GM06990 (cell line): Measurements from ENCODE around the gene XCR1.

Source experiments
- DNase-seq: peaks from one replicate; pipeline ENCODE4 v3.0.0-alpha.2; 2011; ENCODE audit not compliant: insufficient read length; ENCODE audit errors: extremely low read depth
- H3K27me3 ChIP-seq: replicated peaks from 2 replicates; pipeline ENCODE4 v1.6.0; 2011; ENCODE audit warnings: low read length; ENCODE audit not compliant: control insufficient read depth, insufficient read depth
- H3K36me3 ChIP-seq: 2 replicates; pipeline ENCODE4 v1.5.1; 2011; ENCODE audit warnings: low read length; ENCODE audit not compliant: control insufficient read depth, insufficient read depth
- H3K4me3 ChIP-seq: replicated peaks from 2 replicates; pipeline ENCODE4 v1.5.1; 2011; ENCODE audit warnings: low read depth, mild to moderate bottlenecking, control low read depth, low read length
- CTCF ChIP-seq: IDR thresholded peaks from 2 replicates; pipeline ENCODE4 v1.5.1; 2011; ENCODE audit warnings: low read length, control low read depth, mild to moderate bottlenecking, inconsistent platforms; ENCODE audit not compliant: insufficient read depth, poor library complexity, severe bottlenecking

XCR1 gene

DNA sequence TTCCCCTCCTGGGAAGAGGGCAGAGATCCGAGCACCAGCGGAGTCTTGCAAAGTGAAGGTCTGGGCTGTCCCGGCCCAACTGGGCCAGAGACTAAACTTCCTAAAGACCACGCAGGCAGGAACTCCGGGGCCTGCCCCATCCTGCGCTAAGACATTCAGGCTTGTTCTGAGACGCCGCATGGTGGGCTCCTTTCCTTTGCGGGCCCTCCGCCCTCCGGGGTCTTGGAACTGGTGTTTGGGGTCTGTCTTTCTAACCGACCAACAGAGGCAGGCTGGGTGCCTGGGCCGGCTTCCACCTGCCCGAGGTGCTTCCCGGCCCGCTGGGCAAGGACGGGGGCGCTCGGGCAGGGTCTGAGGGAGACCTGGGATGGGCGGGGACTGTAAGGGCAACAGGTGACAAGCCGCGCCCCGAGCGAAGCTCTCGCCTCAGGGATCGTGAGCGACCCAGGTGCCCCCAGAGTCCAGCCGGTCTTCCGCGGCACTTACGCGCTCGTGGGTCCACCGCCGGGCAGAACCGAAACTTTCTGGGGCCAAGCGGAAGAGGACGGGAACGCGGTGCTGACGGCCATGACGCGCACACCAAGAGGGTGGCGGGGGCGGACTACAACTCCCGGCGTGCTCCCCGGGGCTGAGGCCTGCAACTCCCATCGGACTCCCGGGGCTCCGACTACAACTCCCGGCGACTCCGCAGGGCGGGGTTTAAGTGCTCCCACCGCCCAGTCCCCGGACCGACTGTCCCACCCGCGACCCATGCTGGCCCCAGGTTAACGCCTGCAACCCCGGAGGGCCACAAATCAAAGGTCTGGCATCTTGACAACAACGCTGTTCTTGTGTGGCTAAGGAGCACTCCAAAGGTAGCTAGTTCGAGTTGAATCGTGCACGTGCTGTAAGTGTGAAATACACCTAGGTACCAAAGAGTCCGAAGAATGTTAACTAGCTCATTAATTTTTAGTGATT lies 31.8 kb downstream of the XCR1 start, which contains the start of gene FYCO1:
FYCO1 (minus strand) TSS at position 589 of the 957 bp plus-strand sequence. CDS start 10,914 bp downstream, outside the sequence.
- Histone ChIP-seq H3K27me3 (no peaks in the 10 kb centered on the region), H3K36me3 (no peaks in the 10 kb centered on the region), H3K4me3 (peak within 1 kb of the TSS; percentile 74)
- peak; percentile 90 for DNase-seq
- no peak for TF ChIP-seq CTCF

DNA sequence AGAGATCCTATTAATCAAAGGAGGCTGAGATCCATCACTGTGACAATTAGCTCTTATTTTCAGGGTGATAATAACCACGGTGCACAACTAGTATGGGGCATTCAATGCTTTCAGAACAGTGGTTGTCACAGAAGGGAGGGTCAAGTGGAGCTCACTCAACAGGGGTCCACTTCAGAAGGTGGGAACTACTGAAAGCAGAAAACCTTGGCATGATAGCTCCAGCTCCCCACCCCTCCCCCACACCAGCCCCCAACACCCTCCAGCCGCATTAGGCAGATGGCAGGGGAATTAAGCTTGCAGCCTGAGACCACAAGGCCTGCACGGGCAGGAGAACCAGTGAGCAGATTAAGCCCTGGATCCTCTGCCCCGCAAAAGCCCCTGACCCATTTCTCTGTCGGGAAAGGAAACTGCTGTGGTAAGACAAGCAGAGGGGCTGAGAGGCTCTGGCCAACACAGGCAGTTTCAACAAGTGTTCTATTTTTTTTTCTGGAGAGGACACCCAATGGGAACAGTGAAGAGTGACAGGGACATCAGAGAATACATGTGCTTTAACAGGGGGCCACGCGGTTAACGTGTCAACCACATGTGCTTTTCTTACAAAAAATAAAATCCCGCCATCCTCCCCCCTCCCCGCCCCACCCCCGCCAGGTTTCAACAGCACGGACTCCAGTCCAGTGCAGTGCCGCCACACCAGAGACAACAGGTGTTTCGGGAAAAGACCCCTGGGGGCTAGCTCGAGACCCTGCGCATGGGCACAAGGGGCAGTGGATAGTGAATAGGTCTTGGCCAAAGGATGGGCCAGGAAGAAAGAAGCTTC lies 32.7 kb downstream of the XCR1 start:
- peak; percentile 38 for DNase-seq
- Histone ChIP-seq H3K27me3 (no peaks in the 10 kb centered on the region), H3K4me3 (peak overlapping the region; percentile 74), H3K36me3 (no peaks in the 10 kb centered on the region)
- no peak for TF ChIP-seq CTCF

DNA sequence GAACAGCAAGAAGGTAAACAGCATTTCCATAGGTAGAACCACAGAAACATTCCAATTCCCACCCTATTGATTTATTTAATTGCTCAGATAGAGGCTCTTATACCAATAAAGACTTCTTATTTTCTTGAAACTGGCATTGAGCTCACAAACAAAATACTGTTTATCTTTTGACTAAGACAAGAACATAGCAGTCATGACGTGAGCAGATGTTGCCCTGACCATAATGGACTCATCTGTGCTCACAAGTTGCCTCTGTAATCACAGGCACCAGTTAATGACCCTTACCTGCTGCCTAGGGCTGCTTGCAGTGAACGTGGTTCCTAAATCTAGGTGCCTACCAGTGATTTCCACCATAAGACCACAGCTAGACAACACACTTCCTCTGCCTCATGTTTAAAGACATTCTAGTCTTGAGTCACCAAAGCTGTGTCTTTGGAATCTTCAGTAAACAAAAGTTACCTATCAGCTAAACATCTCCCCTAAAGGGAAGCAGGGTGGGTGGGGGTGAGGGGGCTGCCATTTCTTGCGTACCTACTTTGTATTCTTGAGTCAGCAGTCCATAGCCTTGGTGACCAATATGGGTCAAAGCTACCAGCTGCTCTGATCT lies 33.8 kb downstream of the XCR1 start:
- no peak for DNase-seq
- H3K4me3 ChIP-seq, result no peak overlapping the region
- H3K36me3 ChIP-seq, result no peaks in the 10 kb centered on the region
- no peaks in the 10 kb centered on the region for H3K27me3 ChIP-seq
- TF ChIP-seq CTCF, result no peak

- no peak for DNase-seq
- Histone ChIP-seq H3K27me3 (no peaks in the 10 kb centered on the region), H3K4me3 (no peak overlapping the region), H3K36me3 (no peaks in the 10 kb centered on the region)
- no peak for TF ChIP-seq CTCF
Observed at GRCh38 chr3:45992821-45993221, 34.5 kb downstream of the XCR1 start.

DNA sequence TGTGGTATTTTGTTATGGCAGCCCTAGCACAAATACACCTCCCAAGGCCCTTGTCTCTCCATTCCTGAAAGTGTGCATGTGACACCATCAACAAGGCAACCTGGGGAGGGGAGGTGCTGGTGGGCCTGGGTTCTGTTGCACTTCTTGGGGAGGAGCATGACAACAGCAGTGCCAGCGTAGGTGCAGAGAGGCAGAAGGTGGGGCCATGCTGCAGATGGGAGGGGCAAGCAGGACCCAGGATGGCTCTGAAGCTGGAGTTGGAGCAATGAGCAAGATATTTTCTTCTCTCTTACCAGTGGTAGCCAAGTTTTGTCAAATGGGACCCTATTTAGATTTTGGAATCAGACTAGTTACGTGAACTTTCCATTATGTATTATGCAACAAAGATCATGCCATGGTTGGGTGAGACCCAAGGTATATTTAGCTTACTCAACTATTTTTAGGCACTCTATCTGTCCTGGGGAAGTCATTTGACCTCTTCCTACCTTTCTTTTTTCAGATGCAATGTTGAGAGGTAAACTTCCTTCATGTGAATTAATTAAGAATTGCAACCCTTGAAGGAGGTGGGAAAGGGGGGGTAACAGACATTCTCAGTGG lies 35.1 kb downstream of the XCR1 start:
- no peak for TF ChIP-seq CTCF
- Histone ChIP-seq H3K27me3 (no peaks in the 10 kb centered on the region), H3K4me3 (no peak overlapping the region), H3K36me3 (no peaks in the 10 kb centered on the region)
- no peak for DNase-seq
